ENCODE measurements around the gene ODAPH. TPM values are rescaled to one million over a fixed set of nuclear protein-coding genes. Genes with fewer than 3 reads are reported as not detected.
"Not testable (repeated sequence)": the region's sequence is repeated elsewhere in the genome, so short reads cannot be mapped to it uniquely, and the experiment has no call there.

Gene ODAPH, protein sequence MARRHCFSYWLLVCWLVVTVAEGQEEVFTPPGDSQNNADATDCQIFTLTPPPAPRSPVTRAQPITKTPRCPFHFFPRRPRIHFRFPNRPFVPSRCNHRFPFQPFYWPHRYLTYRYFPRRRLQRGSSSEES
- 0.41 and 0.63 TPM in 2 replicates for total RNA-seq

DNA sequence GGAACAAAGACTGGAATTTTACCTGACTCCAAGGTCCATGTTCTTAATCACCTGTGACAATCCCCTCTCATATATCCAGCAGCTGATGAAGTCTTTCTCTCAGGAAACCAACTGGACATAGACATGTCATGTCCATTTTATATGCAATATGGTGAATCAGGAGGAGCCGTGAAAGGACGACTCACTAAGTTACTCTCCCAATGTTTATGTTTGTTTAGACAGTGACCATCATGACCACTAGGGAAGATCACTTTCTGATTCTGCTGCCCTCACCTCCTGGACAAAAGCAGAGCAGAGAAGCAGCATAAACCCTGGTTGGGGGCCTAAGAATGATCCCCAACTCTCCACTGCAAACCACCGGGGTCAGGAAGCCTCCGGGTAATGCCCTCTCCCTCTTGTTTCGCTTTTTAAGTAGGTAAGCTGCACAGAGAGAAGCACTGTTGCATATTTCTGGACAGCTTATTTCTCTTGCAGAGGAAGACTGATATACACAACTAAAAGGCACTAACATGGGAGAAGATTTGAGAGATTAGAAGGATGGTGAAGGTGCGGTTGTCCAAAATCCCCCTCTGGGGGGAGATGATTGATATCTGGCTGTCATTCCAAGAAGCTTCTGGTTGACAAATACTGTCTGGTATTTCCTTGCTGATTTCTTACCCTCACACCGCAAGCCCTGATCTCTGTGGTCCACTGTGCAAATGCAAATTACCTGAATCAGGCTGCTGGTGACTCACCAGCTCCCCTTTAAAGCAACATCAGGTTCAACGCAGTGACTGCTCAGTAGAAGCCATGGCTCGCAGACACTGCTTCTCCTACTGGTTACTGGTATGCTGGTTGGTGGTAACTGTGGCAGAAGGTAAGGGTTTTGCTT, at the start of gene ODAPH:
Gene ODAPH, plus strand, starts transcription at position 773 of the 871 bp plus-strand sequence. Its CDS starts 17 bp downstream, at position 790.
- H3K4me3 ChIP-seq (ENCODE audit: low read depth, low read length): peak within 1 kb of the TSS; percentile 8
- H3K36me3 ChIP-seq (ENCODE audit: control insufficient read depth, insufficient read depth, low read length): no peaks in the 10 kb centered on the region
- TF ChIP-seq, protein P1, sequence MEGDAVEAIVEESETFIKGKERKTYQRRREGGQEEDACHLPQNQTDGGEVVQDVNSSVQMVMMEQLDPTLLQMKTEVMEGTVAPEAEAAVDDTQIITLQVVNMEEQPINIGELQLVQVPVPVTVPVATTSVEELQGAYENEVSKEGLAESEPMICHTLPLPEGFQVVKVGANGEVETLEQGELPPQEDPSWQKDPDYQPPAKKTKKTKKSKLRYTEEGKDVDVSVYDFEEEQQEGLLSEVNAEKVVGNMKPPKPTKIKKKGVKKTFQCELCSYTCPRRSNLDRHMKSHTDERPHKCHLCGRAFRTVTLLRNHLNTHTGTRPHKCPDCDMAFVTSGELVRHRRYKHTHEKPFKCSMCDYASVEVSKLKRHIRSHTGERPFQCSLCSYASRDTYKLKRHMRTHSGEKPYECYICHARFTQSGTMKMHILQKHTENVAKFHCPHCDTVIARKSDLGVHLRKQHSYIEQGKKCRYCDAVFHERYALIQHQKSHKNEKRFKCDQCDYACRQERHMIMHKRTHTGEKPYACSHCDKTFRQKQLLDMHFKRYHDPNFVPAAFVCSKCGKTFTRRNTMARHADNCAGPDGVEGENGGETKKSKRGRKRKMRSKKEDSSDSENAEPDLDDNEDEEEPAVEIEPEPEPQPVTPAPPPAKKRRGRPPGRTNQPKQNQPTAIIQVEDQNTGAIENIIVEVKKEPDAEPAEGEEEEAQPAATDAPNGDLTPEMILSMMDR (IDR thresholded peaks at IDR 0.05; ENCODE audit: insufficient read depth, low read length, poor library complexity, severe bottlenecking): peak; percentile 3
- H3K27me3 ChIP-seq (ENCODE audit: control insufficient read depth, insufficient read depth, low read length): no peaks in the 10 kb centered on the region
- DNase-seq (ENCODE audit: low read depth): peak; percentile 90

DNA sequence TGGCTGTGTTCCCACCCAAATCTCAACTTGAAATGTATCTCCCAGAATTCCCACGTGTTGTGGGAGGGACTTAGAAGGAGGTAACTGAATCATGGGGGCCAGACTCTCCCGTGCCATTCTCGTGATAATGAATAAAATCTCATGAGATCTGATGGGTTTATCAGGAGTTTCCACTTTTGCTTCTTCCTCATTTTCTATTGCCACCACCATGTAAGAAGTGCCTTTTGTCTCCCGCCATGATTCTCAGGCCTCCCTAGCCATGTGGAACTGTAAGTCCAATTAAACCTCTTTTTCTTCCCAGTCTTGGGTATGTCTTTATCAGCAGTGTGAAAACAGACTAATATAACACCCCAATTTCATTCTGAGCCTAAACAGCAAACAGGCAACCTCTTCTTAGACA, 46.3 kb upstream of the ODAPH start:
- H3K36me3 ChIP-seq (ENCODE audit: control insufficient read depth, insufficient read depth, low read length); H3K27me3 ChIP-seq (ENCODE audit: control insufficient read depth, insufficient read depth, low read length); H3K4me3 ChIP-seq (ENCODE audit: low read depth, low read length); DNase-seq (ENCODE audit: low read depth): not testable (repeated sequence)

DNA sequence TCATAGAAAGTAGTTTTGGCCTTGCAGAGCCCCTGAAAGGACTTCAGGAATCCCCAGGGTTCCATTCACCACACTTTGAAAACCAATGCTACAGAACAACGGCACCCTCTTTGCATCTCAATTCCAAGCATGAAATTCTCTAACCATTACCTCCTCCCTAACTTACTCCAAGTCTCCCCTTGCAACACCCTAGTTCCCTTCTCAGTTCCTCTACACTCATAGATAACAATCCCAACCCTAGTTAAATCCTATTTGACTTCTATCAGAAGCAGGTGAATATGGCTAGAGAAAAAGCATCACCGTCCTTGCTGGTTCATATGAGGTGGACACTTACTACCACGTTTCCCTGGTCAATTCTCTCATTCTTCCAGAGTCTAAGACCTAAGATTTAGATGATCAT, 44.0 kb upstream of the ODAPH start:
- peak overlapping the region; percentile 8 for H3K4me3 ChIP-seq (ENCODE audit: low read depth, low read length)

DNA sequence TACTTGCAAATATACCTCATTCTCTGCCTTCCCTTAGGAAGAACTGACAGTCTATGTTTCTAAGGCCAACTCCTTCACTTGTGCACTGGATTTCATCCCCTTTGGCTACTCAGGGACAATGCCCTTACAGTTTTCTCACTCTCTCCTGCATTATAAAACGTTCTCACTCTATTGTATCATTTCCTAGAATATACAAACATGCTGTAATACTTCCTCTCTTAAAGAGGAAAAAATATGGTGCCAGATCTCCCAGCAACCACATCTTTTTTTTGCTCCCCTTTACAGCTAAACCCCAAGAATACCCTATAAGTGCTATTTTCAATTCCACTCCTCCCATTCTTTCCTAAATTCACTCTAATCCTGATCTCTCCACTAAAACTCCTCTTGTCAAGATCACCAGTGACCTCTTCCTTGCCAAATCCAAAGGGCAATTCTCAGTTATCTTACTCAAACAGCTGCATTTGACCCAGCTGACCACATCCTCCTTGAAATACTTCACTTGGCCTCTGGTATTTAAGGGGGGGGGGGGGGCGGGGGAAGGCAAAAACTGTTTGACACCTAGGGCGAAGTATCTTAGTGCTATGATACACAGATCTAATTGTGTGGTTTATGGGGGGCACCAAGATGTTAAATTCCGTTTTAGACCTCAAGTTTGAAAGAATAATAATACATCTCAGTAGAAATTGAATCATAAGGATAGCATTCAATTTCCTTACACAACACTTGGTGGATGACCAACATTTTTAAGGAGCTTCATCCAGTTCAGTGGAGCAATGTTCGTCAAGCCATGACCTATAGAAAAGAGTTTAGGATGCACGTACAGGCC, 43.3 kb upstream of the ODAPH start:
- Histone ChIP-seq H3K4me3 (ENCODE audit: low read depth, low read length) (peak overlapping the region; percentile 63), H3K27me3 (ENCODE audit: control insufficient read depth, insufficient read depth, low read length) (no peaks in the 10 kb centered on the region), H3K36me3 (ENCODE audit: control insufficient read depth, insufficient read depth, low read length) (no peaks in the 10 kb centered on the region)
- TF ChIP-seq, protein P1 (IDR thresholded peaks at IDR 0.05; ENCODE audit: insufficient read depth, low read length, poor library complexity, severe bottlenecking): no peak
- peak; percentile 26 for DNase-seq (ENCODE audit: low read depth)

More for the DNA sequence above, 44.0 kb upstream of the ODAPH start:
- H3K36me3 ChIP-seq (ENCODE audit: control insufficient read depth, insufficient read depth, low read length): no peaks in the 10 kb centered on the region
- no peaks in the 10 kb centered on the region for H3K27me3 ChIP-seq (ENCODE audit: control insufficient read depth, insufficient read depth, low read length)
- TF ChIP-seq, protein P1 (IDR thresholded peaks at IDR 0.05; ENCODE audit: insufficient read depth, low read length, poor library complexity, severe bottlenecking): no peak
- no peak for DNase-seq (ENCODE audit: low read depth)

DNA sequence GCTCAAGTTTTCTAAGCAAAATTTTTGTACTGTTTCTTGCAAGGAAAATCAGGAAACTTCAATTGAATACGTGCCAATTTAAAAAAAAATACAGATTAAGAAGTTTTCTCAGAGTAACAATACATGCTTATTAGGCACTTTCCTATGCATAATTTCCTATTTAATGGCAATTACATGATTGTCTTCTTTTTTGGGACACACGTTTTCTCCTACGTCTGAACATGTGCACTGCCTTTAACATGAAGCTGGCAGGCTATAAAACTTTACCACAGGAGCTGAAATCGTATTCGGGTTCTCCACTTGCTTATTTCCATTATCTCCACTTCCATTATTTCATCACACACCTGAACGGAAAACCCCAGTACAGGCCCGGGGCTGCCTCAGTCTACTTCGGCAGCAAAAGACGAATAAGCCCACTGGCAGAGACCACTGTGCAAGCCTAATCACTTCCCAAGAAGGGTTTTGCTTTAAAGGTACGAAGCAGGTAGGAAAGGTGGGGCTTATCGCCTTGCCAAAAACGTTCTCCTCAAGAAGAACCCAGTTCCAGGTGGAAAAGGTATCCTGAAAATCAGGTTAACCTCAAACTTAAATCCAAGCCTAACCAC, 42.2 kb upstream of the ODAPH start:
- no peak for DNase-seq (ENCODE audit: low read depth)
- H3K36me3 ChIP-seq (ENCODE audit: control insufficient read depth, insufficient read depth, low read length): no peaks in the 10 kb centered on the region
- H3K4me3 ChIP-seq (ENCODE audit: low read depth, low read length): peak overlapping the region; percentile 63
- TF ChIP-seq, protein P1 (IDR thresholded peaks at IDR 0.05; ENCODE audit: insufficient read depth, low read length, poor library complexity, severe bottlenecking): no peak
- no peaks in the 10 kb centered on the region for H3K27me3 ChIP-seq (ENCODE audit: control insufficient read depth, insufficient read depth, low read length)

All from kidney epithelial cell (primary cell).